HG03060 (cell line): ENCODE results near the gene TNFRSF25.

Experiments
- ATAC-seq: cut with Tn5 transposase; IDR thresholded peaks from one replicate; pipeline ENCODE4 v1.9.1; 2021; ENCODE audit warnings: low read depth, moderate number of reproducible peaks; ENCODE audit not compliant: unreplicated experiment

TNFRSF25 gene

GRCh38 chr1:6423321-6423999 is 42.5 kb downstream of the TNFRSF25 start:
- ATAC-seq: no peak

GRCh38 chr1:6421266-6421665 is 44.7 kb downstream of the TNFRSF25 start:
- ATAC-seq: no peak

- ATAC-seq: no peak
Measured at GRCh38 chr1:6420454-6421042, 45.4 kb downstream of the TNFRSF25 start.

- ATAC-seq: no peak
Measured at GRCh38 chr1:6419804-6420453, 46.0 kb downstream of the TNFRSF25 start, which contains the start of gene HES2. TSS of gene HES2 (minus strand) at chr1:6419919. CDS start at chr1:6419820, 99 bp downstream.

GRCh38 chr1:6419397-6419803 is 46.6 kb downstream of the TNFRSF25 start:
- no peak for ATAC-seq

GRCh38 chr1:6418668-6419396 is 47.1 kb downstream of the TNFRSF25 start:
- ATAC-seq: no peak

GRCh38 chr1:6417961-6418667 is 47.9 kb downstream of the TNFRSF25 start:
- ATAC-seq: no peak

- ATAC-seq: no peak
Measured at GRCh38 chr1:6416906-6417305, 49.1 kb downstream of the TNFRSF25 start.

- no peak for ATAC-seq
Measured at GRCh38 chr1:6416295-6416656, 49.7 kb downstream of the TNFRSF25 start.

GRCh38 chr1:6414881-6415626 is 50.9 kb downstream of the TNFRSF25 start:
- ATAC-seq: no peak

GRCh38 chr1:6414443-6414844 is 51.5 kb downstream of the TNFRSF25 start:
- ATAC-seq: no peak

- no peak for ATAC-seq
Measured at GRCh38 chr1:6412896-6413295, 53.1 kb downstream of the TNFRSF25 start.
